Keratinocyte (primary cell): ENCODE measurements around the gene S100A12. TPM values are rescaled to one million over a fixed set of nuclear protein-coding genes. Genes with fewer than 3 reads are reported as not detected.

Source experiments
- DNase-seq: peaks from one replicate; pipeline ENCODE4 v3.0.0-alpha.2; 2011; ENCODE audit warnings: low read depth, missing footprints, low spot score
- FAIRE-seq: peaks from 2 replicates; lab custom pipeline; 2011; peaks lifted over from hg19 to GRCh38; lab: Jason Lieb, UNC
- H2AFZ ChIP-seq: 2 replicates; pipeline ENCODE4 v1.6.0; 2012; ENCODE audit warnings: low read length, control low read depth, inconsistent platforms; ENCODE audit not compliant: control insufficient read depth
- H3K27ac ChIP-seq: 2 replicates; pipeline ENCODE4 v1.5.1; 2011; ENCODE audit warnings: low read length; ENCODE audit not compliant: control insufficient read depth, insufficient read depth
- H3K27me3 ChIP-seq: 3 replicates; pipeline ENCODE4 v1.6.0; 2011; ENCODE audit warnings: low read length; ENCODE audit not compliant: control insufficient read depth, insufficient read depth; ENCODE audit errors: extremely low read depth
- H3K36me3 ChIP-seq, 2 experiments: 2 replicates in 1 of 2; 3 replicates in 1 of 2; pipeline ENCODE4 v1.5.1; 2011; ENCODE audit warnings: low read length in 2 of 2, mild to moderate bottlenecking in 1 of 2; ENCODE audit not compliant: control insufficient read depth in 2 of 2, insufficient read depth in 2 of 2; ENCODE audit errors: extremely low read depth in 1 of 2
- H3K4me1 ChIP-seq: 3 replicates; pipeline ENCODE4 v1.5.1; 2011; ENCODE audit warnings: low read length; ENCODE audit not compliant: control insufficient read depth, insufficient read depth; ENCODE audit errors: extremely low read depth
- H3K4me2 ChIP-seq: 3 replicates; pipeline ENCODE4 v1.6.0; 2011; ENCODE audit warnings: low read depth, low read length; ENCODE audit not compliant: control insufficient read depth, insufficient read depth; ENCODE audit errors: extremely low read depth
- H3K4me3 ChIP-seq, 3 experiments: fragments of 200-600 bp in 1 of 3; sonication (generic) in 1 of 3; 2 replicates in 2 of 3; 3 replicates in 1 of 3; pipeline ENCODE4 v1.5.1; 2011 to 2016; ENCODE audit warnings: low read length in 3 of 3, mild to moderate bottlenecking in 3 of 3, control low read depth in 2 of 3, inconsistent platforms in 1 of 3, low read depth in 1 of 3, mixed read lengths in 1 of 3, mixed run types in 1 of 3, moderate library complexity in 1 of 3; ENCODE audit not compliant: control insufficient read depth in 2 of 3, insufficient read depth in 2 of 3; ENCODE audit errors: extremely low read depth in 1 of 3
- H3K79me2 ChIP-seq: 2 replicates; pipeline ENCODE4 v1.6.0; 2012; ENCODE audit warnings: low read length; ENCODE audit not compliant: control insufficient read depth, insufficient read depth
- H3K9ac ChIP-seq: 3 replicates; pipeline ENCODE4 v1.6.0; 2011; ENCODE audit warnings: low read length; ENCODE audit not compliant: control insufficient read depth, insufficient read depth; ENCODE audit errors: extremely low read depth
- H3K9me1 ChIP-seq: 3 replicates; pipeline ENCODE4 v1.6.0; 2011; ENCODE audit warnings: low read length; ENCODE audit not compliant: control insufficient read depth, insufficient read depth; ENCODE audit errors: extremely low read depth
- H3K9me3 ChIP-seq: 2 replicates; pipeline ENCODE4 v1.5.1; 2012; ENCODE audit warnings: low read depth, low read length; ENCODE audit not compliant: control insufficient read depth
- H4K20me1 ChIP-seq: 3 replicates; pipeline ENCODE4 v1.6.0; 2011; ENCODE audit warnings: low read length; ENCODE audit not compliant: control insufficient read depth, insufficient read depth; ENCODE audit errors: extremely low read depth
- CTCF ChIP-seq, 3 experiments: IDR thresholded peaks in 1 of 3; conservative IDR thresholded peaks in 1 of 3; optimal IDR thresholded peaks in 1 of 3; 2 replicates in 2 of 3; 3 replicates in 1 of 3; pipeline versions ENCODE3 to v1.5.1; 2011; ENCODE audit warnings: low read length in 3 of 3, mild to moderate bottlenecking in 3 of 3, moderate library complexity in 2 of 3, control low read depth in 1 of 3, inconsistent platforms in 1 of 3; ENCODE audit not compliant: insufficient read depth in 2 of 3; ENCODE audit errors: extremely low read depth in 1 of 3
- EZH2 ChIP-seq: IDR thresholded peaks from one replicate; pipeline ENCODE4 v1.6.1; 2012; ENCODE audit warnings: inconsistent platforms, mild to moderate bottlenecking, low read length, moderate library complexity
- dilution Hi-C: fragments of 300-500 bp; cut with MboI; formaldehyde crosslinking; loops from one replicate; pipeline ENCODE4 v1.7.0; 2020; ENCODE audit warnings: low sequenced_read_pairs; ENCODE audit not compliant: extremely low pct_ligation_motif_present
- polyA plus RNA-seq, 5 experiments: library from polyadenylated mRNA; depleted of rRNA in 3 of 5; stranded (reverse) in 3 of 5; stranded (forward) in 1 of 5; unstranded in 1 of 5; fragments of >200 nt; gene quantifications; 1 replicate in 1 of 5; 2 replicates in 3 of 5; 3 replicates in 1 of 5; pipeline versions ENCODE4 v1.2.1 to v1.2.3, GENCODE V29; 2011 to 2012; ENCODE audit warnings: missing spikeins in 2 of 5, low read depth in 1 of 5, low replicate concordance in 1 of 5

Gene S100A12
- polyA plus RNA-seq, 1 donor (not counting 4 experiments of a cell fraction or from before 2014, with no cell fraction given), result 1.5 TPM

- no peak overlapping the region for H3K9ac ChIP-seq
- H3K9me3 ChIP-seq, result no peaks in the 10 kb centered on the region
- no peaks in the 10 kb centered on the region for H4K20me1 ChIP-seq
- no peaks in the 10 kb centered on the region for H3K9me1 ChIP-seq
- FAIRE-seq, result no peak
- no peak overlapping the region for H3K27ac ChIP-seq
- peaks cover 3% of the 10 kb centered on the region for H3K4me1 ChIP-seq
- H2AFZ ChIP-seq, result no peak overlapping the region
- DNase-seq, result no peak
- H3K36me3 ChIP-seq, result no peaks in the 10 kb centered on the region
- peaks cover 24% of the 10 kb centered on the region for H3K27me3 ChIP-seq
- dilution Hi-C loops, result loop anchor here (10.0 kb wide), 1 partner anchor 45 kb away; the partner anchor contains the start of gene S100A9
- TF ChIP-seq EZH2 (no peak), CTCF (optimal IDR thresholded peaks at IDR 0.05 in 1 of 3, IDR thresholded peaks at IDR 0.05 in 1 of 3, conservative IDR thresholded peaks at IDR 0.05 in 1 of 3; ENCODE audit: extremely low read depth in 1 of 3, insufficient read depth in 2 of 3, low read length in 3 of 3) (peak; percentile 19 to 46 (median 39))
- H3K4me3 ChIP-seq, result no peak overlapping the region
- no peak overlapping the region for H3K4me2 ChIP-seq
- H3K79me2 ChIP-seq, result no peaks in the 10 kb centered on the region
These were observed 24.8 kb upstream of the S100A12 start for GRCh38 chr1:153400244-153400643.

GRCh38 chr1:153399401-153400055, 24.1 kb upstream of the S100A12 start:
- DNase-seq (no peak), FAIRE-seq (no peak)
- no peaks in the 10 kb centered on the region for H3K9me1 ChIP-seq
- no peaks in the 10 kb centered on the region for H3K36me3 ChIP-seq
- H3K4me3 ChIP-seq, result no peak overlapping the region
- peaks cover 24% of the 10 kb centered on the region for H3K27me3 ChIP-seq
- no peak overlapping the region for H3K4me2 ChIP-seq
- no peak for TF ChIP-seq CTCF (optimal IDR thresholded peaks at IDR 0.05 in 1 of 3, IDR thresholded peaks at IDR 0.05 in 1 of 3, conservative IDR thresholded peaks at IDR 0.05 in 1 of 3; ENCODE audit: extremely low read depth in 1 of 3, insufficient read depth in 2 of 3, low read length in 3 of 3)
- dilution Hi-C loops, result loop anchor here (10.0 kb wide), 1 partner anchor 45 kb away; the partner anchor contains the start of gene S100A9
- H4K20me1 ChIP-seq, result no peaks in the 10 kb centered on the region
- H3K9me3 ChIP-seq, result no peaks in the 10 kb centered on the region
- no peak overlapping the region for H3K9ac ChIP-seq
- H3K27ac ChIP-seq, result no peak overlapping the region
- no peak overlapping the region for H2AFZ ChIP-seq
- peaks cover 10% of the 10 kb centered on the region for H3K4me1 ChIP-seq
- no peaks in the 10 kb centered on the region for H3K79me2 ChIP-seq
